ENCODE measurements around the gene PCDH9.
"Not testable (repeated sequence)": the region's sequence is repeated elsewhere in the genome, so short reads cannot be mapped to it uniquely, and the experiment has no call there.

PCDH9 gene

GRCh38 chr13:66774046-66774445 lies 456.1 kb downstream of the PCDH9 start:
- in situ Hi-C loops (cut with HindIII; ENCODE audit: low pct_unique_long_range_greater_than_20kb, low sequenced_read_pairs) = no loop called here
- no peak for TF ChIP-seq JUND (IDR thresholded peaks at IDR 0.05; ENCODE audit: low read depth)
- DNase-seq (ENCODE audit: low read depth in 1 of 2, low spot score in 1 of 2) = no peak

GRCh38 chr13:66765559-66765958 lies 464.6 kb downstream of the PCDH9 start:
- DNase-seq (ENCODE audit: low read depth in 1 of 2, low spot score in 1 of 2) = peak in 1 of 2 experiments; percentile 30
- TF ChIP-seq JUND (IDR thresholded peaks at IDR 0.05; ENCODE audit: low read depth) = no peak
- in situ Hi-C loops (cut with HindIII; ENCODE audit: low pct_unique_long_range_greater_than_20kb, low sequenced_read_pairs) = no loop called here

GRCh38 chr13:66760678-66761077 lies 469.5 kb downstream of the PCDH9 start:
- in situ Hi-C loops (cut with HindIII; ENCODE audit: low pct_unique_long_range_greater_than_20kb, low sequenced_read_pairs) = not testable (repeated sequence)

GRCh38 chr13:66759919-66760318 lies 470.2 kb downstream of the PCDH9 start:
- in situ Hi-C loops (cut with HindIII; ENCODE audit: low pct_unique_long_range_greater_than_20kb, low sequenced_read_pairs) = no loop called here
- TF ChIP-seq JUND (IDR thresholded peaks at IDR 0.05; ENCODE audit: low read depth) = no peak
- no peak for DNase-seq (ENCODE audit: low read depth in 1 of 2, low spot score in 1 of 2)

More at GRCh38 chr13:66760678-66761077, 469.5 kb downstream of the PCDH9 start:
- peak in 1 of 2 experiments; percentile 6 for DNase-seq (ENCODE audit: low read depth in 1 of 2, low spot score in 1 of 2)

GRCh38 chr13:66751691-66752090 lies 478.4 kb downstream of the PCDH9 start:
- no peak for DNase-seq (ENCODE audit: low read depth in 1 of 2, low spot score in 1 of 2)
- in situ Hi-C loops (cut with HindIII; ENCODE audit: low pct_unique_long_range_greater_than_20kb, low sequenced_read_pairs) = no loop called here
- no peak for TF ChIP-seq JUND (IDR thresholded peaks at IDR 0.05; ENCODE audit: low read depth)

- TF ChIP-seq JUND (IDR thresholded peaks at IDR 0.05; ENCODE audit: low read depth) = no peak
- in situ Hi-C loops (cut with HindIII; ENCODE audit: low pct_unique_long_range_greater_than_20kb, low sequenced_read_pairs) = no loop called here
- no peak for DNase-seq (ENCODE audit: low read depth in 1 of 2, low spot score in 1 of 2)
Observed at GRCh38 chr13:66748712-66749111, 481.4 kb downstream of the PCDH9 start.

GRCh38 chr13:66745307-66745706 lies 484.8 kb downstream of the PCDH9 start:
- in situ Hi-C loops (cut with HindIII; ENCODE audit: low pct_unique_long_range_greater_than_20kb, low sequenced_read_pairs) = no loop called here
- TF ChIP-seq JUND (IDR thresholded peaks at IDR 0.05; ENCODE audit: low read depth) = no peak
- DNase-seq (ENCODE audit: low read depth in 1 of 2, low spot score in 1 of 2) = no peak

GRCh38 chr13:66723576-66723975 lies 506.6 kb downstream of the PCDH9 start:
- DNase-seq (ENCODE audit: low read depth in 1 of 2, low spot score in 1 of 2) = no peak

GRCh38 chr13:66716538-66716937 lies 513.6 kb downstream of the PCDH9 start:
- no peak for DNase-seq (ENCODE audit: low read depth in 1 of 2, low spot score in 1 of 2)
- TF ChIP-seq JUND (IDR thresholded peaks at IDR 0.05; ENCODE audit: low read depth) = no peak
- in situ Hi-C loops (cut with HindIII; ENCODE audit: low pct_unique_long_range_greater_than_20kb, low sequenced_read_pairs) = no loop called here

More at GRCh38 chr13:66723576-66723975, 506.6 kb downstream of the PCDH9 start:
- TF ChIP-seq JUND (IDR thresholded peaks at IDR 0.05; ENCODE audit: low read depth) = no peak
- in situ Hi-C loops (cut with HindIII; ENCODE audit: low pct_unique_long_range_greater_than_20kb, low sequenced_read_pairs) = no loop called here

GRCh38 chr13:66714795-66715194 lies 515.3 kb downstream of the PCDH9 start:
- in situ Hi-C loops (cut with HindIII; ENCODE audit: low pct_unique_long_range_greater_than_20kb, low sequenced_read_pairs) = no loop called here

GRCh38 chr13:66704110-66704509 lies 526.0 kb downstream of the PCDH9 start:
- in situ Hi-C loops (cut with HindIII; ENCODE audit: low pct_unique_long_range_greater_than_20kb, low sequenced_read_pairs) = no loop called here
- no peak for TF ChIP-seq JUND (IDR thresholded peaks at IDR 0.05; ENCODE audit: low read depth)
- no peak for DNase-seq (ENCODE audit: low read depth in 1 of 2, low spot score in 1 of 2)

More at GRCh38 chr13:66714795-66715194, 515.3 kb downstream of the PCDH9 start:
- TF ChIP-seq JUND (IDR thresholded peaks at IDR 0.05; ENCODE audit: low read depth) = no peak
- no peak for DNase-seq (ENCODE audit: low read depth in 1 of 2, low spot score in 1 of 2)

- no peak for DNase-seq (ENCODE audit: low read depth in 1 of 2, low spot score in 1 of 2)
- in situ Hi-C loops (cut with HindIII; ENCODE audit: low pct_unique_long_range_greater_than_20kb, low sequenced_read_pairs) = no loop called here
- no peak for TF ChIP-seq JUND (IDR thresholded peaks at IDR 0.05; ENCODE audit: low read depth)
Observed at GRCh38 chr13:66703597-66703996, 526.5 kb downstream of the PCDH9 start.

GRCh38 chr13:66700117-66700601 lies 530.0 kb downstream of the PCDH9 start:
- in situ Hi-C loops (cut with HindIII; ENCODE audit: low pct_unique_long_range_greater_than_20kb, low sequenced_read_pairs) = no loop called here
- no peak for DNase-seq (ENCODE audit: low read depth in 1 of 2, low spot score in 1 of 2)
- no peak for TF ChIP-seq JUND (IDR thresholded peaks at IDR 0.05; ENCODE audit: low read depth)

- TF ChIP-seq JUND (IDR thresholded peaks at IDR 0.05; ENCODE audit: low read depth) = no peak
- in situ Hi-C loops (cut with HindIII; ENCODE audit: low pct_unique_long_range_greater_than_20kb, low sequenced_read_pairs) = no loop called here
- DNase-seq (ENCODE audit: low read depth in 1 of 2, low spot score in 1 of 2) = no peak
Observed at GRCh38 chr13:66693656-66694055, 536.5 kb downstream of the PCDH9 start.
